RPMI8226 (cell line): ENCODE results near the gene HS6ST3.
A peak's percentile ranks its signal among the peaks of the same experiment; 100 is the strongest.

Experiments
- DNase-seq: peaks from one replicate; pipeline ENCODE4 v3.0.0-alpha.2; 2015

The HS6ST3 gene

DNA sequence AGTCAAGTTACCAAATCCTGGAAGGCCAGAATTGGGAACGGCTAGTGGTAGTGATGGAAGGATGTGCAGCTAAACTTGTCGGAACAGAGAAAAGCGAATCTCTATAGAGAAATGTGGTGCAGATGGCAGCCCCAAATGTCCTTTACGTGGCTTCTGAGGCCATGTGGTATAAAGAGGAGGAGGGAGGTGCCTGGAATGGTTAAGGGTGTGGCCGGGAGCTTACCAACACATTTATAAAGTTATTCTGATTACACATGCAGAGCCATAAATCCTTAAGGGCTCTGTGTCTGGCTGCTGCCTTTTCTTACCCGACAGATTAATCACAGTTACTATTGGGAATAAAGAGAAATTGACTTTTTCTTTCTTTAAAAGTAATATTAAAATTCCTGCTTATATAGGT lies 714.3 kb downstream of the HS6ST3 start:
- DNase-seq, result no peak

DNA sequence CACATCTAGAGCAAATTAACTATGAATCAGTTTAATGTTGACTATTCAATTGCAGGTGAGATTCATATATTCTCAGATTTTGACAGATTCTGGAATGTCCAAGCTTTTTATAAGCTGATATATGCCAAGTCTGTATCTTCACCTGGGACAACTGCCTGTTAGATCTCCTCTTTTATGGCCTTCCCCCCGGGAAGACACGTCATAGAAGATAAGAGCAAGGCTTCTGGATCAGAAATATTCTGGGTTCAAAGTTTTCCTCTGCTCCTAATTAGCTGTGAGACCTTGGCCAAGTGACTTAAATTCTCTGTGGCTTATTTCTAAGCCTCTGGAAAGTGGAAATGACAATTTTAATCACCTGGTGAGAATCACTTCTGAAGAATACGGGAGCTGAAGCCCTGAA lies 716.8 kb downstream of the HS6ST3 start:
- no peak for DNase-seq

DNA sequence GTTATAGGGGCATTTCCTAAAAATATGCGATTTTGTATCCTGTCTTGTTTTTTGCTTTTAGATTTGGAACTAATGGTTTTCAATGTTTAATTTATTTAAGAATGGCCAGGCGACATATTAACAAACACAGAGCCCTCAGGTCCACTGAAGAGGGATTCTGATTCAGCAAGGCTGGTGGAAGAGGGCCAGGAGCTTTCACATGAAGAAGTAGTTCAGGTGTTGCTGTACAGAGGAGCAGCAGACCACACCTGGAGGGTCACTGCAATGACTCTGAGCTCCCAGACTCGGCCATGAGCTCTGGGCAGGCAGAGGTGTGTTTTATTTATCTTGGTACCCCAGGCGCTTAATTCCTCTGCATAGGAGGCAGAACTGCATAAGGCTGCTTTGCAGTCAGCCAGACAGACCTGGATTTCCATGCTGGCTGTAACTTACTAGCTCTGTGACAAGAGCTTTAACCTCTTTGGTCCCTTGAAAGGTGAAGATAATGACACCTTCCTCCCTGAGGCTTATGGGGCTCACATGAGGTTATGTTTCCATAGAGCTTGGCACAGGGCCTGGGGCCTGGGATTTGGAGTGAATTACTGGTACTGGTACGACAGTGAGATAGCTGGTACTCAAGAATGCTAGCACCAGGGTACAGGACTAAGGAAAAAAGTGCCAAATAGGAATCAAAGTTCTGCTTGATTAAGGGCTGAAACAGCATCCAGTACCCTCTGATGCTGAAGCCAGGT lies 719.6 kb downstream of the HS6ST3 start:
- no peak for DNase-seq

DNA sequence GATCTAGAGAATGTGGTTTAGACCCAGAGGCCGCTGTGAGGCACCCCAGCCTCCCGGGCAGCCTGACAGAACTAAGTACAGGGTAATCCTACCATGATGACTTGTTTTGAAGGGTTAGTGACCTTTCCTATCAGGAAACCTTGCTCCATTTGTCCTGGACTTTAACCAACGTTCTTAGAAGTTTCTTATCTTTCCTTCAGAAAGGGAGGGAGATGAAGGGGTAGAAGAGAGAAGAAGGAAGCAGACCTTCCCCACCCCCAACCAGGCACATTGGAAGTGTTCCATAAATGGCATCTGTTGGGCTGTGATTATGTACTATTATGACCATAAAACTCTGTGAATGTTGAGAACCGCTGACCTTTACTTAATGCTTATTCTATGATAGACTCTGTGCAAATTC lies 720.2 kb downstream of the HS6ST3 start:
- no peak for DNase-seq

DNA sequence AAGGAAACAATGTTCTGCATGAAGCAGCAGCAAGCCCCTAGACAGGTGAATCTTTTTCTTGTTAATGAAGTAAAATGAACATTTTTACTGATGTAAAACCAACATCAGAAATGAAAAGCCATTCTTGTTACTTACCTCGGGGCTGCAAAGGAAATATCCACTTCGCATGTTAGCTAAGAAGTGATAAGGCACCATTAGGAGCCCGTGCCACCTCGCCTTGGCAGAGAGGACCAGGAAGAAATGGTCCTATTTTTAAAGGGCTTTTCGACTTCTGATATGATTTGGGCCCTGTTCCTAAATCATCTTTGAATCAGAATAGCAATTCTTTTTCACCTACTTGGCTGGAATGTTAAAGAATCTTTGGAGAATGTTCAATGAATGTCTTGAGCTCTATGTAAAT lies 721.1 kb downstream of the HS6ST3 start:
- DNase-seq, result no peak

DNA sequence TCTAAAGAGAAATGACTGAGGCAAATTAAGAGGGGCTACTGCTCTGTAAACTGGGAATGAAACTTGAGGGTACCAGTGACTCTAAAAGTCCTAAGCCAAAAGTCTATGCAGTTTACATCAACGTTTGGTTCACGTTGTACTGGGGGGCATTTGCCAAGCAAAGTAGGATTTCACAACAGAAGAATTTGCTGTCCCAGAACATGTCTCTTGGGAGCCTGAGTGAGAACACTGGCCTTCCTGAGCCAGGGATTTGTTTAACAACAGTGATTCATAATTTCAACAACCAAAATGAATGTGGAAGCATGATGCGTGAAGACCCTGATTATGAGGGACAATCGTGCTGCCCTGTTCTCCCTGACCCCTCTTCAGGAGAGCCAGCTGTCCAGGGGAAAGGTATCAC lies 726.4 kb downstream of the HS6ST3 start:
- DNase-seq, result no peak

DNA sequence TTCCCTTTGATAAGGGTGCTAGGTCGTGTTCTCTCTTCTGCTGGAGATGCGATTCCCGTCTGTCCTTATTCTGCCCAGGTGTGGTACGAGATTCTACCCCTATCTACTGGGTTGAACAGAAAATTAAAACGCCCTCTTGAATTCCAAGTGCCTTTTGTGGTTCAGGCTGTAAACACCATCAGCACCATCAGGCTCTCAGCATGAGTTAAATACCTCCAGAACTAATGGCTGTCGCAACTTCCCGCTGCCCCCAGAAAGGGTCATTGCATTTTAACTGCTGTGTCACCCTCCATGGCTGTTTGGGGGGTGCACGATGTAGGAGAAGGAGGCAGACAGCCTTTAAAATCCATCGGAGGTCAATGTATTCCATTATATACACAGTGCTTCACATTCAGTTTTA lies 727.0 kb downstream of the HS6ST3 start:
- no peak for DNase-seq

DNA sequence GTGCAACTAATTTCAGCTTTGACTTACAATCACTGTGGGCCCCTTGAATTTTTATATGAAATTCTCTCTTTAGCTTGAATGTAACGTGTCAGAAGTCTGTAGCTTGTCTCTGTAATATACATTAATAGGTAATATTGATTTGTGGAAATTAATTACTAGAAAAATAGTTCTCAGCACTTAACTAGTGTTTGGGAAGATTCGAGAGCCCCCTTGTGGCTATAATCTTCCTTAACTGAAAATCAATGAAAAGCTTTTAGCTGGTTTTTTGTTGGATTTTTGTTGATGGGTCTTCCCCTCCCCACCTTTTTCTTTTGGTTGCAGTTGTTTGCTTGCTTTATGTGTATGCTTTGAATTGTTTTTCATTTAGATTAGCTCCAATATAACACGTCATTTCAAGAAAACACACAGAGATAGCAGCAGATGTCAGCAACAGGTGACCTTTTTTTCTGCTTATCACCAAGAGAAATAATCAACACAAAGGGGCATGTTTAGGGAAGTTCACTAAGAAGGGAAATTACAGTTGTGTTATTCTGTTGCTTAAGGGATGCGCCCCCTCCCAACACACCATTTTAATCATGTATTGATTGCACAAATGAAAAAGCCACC lies 727.5 kb downstream of the HS6ST3 start:
- peak; percentile 7 for DNase-seq

DNA sequence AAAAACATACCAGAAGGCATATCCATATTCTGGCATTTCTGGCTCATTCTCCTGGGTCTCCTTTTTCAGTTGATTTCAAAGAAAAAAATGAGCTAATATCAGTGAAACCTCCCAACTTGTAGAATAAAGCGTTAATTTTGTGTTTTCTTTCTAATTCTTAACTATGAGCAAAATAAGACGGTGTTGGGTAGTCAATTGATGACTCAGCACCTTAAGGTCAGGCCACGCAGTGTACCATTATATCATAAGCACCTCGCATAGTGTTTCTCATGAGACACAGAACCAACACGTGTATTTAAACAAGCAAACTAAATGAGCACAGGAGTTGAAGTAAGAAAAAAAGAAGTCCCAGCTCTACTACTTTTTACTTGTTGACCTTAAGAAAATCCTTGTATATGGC lies 729.5 kb downstream of the HS6ST3 start:
- no peak for DNase-seq

DNA sequence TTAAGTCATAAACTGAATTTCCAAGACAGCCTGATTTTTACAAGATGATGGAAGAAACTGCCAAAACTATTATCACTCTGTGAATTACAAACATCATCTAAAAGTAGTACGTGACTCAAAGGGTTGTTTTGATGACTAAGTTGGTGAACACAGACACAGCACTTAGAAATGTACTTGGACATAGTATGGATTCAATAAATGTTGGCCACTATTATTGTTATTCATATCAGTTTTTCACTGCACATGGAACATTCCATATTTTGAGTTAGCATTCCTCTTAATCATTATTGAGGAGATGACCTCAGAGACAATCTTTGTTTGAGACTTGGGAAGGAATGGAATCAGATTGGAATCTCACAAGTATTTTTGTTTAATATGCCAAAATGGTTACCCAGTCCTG lies 731.5 kb downstream of the HS6ST3 start:
- DNase-seq, result no peak

DNA sequence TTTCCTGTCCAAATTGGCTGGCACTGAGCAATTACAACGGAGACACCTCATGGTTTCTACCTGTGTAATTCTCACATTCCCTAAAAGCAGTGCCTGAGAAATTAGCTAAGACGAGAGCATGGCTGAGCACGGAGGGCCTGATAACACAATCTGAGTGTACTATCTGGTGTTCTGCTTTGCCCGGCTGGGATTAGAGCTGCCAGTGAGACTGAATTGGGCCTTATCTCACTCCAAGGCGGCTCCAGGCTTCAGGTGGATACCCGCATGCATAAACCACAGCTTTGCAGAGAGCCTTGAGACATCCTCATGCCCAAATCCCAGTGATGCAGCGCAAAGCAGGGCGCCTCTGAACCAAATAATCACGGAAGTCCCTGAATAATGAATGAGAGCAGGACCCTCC lies 732.1 kb downstream of the HS6ST3 start:
- DNase-seq, result no peak

DNA sequence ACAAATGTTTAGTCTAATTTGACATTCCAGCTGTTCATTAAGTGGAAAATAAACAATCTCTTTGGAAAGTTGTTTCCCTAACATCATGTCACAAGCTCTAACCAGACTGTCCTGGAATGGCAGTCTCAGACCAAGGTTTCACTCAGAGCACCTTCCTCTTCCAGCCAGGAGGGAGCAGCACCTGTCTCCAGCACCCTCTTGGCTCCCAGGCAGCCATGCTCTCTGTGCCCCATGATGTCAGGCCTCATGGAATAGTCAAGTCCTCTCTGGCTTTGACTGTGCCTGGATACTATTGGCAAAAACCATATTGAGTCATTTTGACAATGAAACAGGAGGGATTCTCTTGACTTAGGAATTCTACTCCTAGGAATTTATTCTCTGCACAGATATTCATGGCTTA lies 733.0 kb downstream of the HS6ST3 start:
- DNase-seq, result peak; percentile 6

DNA sequence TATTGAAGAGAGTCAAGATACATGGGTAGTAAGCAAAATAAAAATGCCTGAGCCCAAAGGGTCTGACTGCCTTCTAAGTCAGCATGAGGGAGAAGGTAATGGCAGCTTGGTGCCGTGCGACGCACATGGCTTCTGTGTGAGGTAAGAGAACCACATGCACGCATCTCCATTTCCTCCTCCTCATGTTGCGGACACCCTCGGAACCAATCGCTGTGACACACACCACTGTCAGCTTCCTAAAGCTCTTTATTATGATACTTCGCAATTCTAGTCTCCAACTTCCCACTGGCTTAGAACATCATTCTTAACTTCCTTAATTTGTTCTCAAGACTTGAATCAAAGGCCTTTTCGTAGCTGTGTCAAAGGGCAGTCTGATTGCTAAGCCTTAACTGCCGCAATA lies 734.2 kb downstream of the HS6ST3 start:
- DNase-seq, result no peak

DNA sequence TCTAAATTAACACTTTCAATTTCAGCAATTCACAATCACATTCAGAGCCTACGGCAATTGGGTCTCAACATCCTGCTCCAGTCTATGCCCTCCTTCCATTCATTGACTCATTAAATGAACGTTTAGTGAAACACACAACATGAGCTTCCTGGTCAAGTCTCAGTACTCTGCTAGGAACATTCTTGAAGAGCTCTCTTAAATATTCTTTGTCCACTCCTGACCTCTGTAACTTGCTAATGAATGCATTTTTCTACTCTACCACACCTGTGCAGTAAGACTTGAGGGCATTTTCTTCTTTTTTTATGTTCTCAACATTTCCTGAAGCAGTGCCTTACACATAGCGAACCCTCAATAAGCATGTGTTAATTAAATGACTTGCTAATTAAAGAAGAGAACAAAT lies 735.7 kb downstream of the HS6ST3 start:
- no peak for DNase-seq

DNA sequence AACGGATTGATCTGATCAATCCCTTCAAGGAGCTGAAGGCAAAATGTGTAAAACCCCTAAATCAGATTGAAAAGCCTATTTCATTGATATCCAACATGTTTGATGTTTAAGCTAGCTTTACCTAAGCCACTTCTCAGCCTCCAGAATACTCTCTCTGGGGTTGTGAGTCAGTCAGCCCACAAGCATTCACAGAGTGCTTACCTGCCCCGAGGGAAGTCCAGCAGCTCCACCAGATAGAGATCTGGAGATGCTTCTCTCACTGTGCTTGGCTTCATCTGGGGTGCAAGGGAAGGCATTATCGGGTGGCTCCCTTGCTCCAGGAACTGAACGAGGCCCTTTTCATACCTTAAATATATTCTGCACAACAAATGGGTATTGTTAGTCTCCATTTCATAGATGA lies 744.7 kb downstream of the HS6ST3 start:
- DNase-seq, result no peak

DNA sequence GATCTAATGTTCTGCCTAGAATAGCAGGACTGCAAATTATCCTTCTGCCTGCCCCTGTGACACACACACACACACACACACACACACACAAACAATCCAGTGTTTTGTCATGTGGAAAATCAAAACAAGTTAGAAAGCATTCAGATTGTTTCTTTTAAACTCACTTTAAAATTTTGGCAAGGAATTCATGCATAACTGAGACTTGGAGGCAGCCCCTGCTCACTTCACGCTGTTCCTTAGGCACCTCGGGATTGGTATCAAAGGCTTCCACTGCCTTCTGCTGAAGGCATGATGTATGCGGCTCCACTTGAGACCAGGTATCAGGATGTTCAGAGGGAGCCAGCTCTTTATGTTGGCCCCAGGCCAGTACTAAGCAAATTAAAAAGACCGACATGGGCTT lies 745.6 kb downstream of the HS6ST3 start:
- no peak for DNase-seq

DNA sequence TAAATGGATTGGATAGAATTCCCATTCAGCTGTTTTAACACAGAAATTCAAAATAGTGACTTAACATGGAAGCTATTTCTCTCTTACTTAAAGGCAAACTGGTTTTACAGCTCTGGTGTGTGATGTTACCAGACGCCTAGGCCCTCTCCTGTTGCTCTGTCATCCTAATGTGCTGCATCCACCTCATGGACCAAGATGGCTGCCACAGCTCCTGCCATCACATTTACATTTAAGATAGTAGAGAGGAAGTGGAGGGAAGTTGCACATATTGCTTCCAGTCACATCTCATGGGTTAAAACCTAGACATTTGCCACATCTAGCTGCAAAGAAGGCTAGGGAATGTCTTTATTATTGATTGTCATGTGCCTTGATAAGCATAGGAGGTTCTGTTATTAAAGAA lies 746.8 kb downstream of the HS6ST3 start:
- DNase-seq, result no peak

DNA sequence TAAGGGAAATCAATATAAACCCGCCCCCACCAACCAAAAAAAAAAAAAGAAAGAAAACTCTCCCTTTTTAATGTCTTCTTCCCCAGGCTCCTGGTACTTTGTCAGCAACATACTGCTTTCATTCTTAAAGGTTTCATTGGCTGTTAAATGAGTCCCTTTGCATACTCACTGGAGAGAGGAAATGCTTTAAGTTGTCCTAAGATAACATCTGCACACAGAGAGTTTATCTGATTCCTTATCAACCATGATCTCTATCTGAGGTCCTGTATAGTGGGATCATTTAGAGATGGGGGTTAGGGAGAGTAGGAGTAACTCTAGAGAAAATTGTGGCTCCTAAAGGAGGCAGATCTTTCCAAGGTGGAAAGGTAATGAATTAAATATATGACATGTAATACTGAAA lies 747.9 kb downstream of the HS6ST3 start:
- DNase-seq, result no peak

DNA sequence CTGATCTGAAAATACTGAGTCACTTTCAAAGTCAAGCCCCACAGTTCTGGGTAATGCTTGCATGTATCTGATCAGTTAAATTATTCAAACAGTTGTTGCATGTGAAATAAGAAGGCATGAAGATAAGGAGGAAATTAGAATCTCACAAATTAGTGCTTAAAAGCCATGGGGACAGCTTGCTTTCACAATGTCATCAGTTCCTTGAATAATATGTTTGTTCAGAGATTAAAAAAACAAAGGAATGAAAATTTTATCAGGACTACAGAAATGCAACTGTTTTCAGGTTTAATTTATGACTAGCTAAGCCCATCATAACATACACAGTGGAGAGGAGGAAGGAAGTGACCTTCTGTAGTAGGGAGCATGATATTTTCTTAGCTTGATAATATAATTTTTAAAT lies 754.3 kb downstream of the HS6ST3 start:
- no peak for DNase-seq

DNA sequence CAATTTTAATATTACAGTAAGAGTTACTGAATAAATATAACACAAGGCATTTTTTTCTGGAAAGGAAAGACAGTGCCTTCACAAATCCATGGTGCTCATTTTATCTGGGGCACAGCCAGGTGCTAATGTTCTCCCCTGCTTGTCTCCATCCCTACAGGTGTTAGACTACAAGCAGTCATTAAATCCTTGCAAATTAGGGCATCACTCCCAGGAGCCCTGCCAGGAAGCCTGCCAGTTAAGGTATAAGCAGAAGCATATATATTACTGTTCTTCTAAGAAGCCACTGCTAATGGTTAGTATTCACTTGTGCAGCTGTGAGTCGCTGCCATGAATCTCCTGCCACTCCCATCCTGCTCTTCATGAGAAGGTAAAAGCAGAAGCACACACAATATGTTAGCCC lies 754.7 kb downstream of the HS6ST3 start:
- DNase-seq, result no peak

DNA sequence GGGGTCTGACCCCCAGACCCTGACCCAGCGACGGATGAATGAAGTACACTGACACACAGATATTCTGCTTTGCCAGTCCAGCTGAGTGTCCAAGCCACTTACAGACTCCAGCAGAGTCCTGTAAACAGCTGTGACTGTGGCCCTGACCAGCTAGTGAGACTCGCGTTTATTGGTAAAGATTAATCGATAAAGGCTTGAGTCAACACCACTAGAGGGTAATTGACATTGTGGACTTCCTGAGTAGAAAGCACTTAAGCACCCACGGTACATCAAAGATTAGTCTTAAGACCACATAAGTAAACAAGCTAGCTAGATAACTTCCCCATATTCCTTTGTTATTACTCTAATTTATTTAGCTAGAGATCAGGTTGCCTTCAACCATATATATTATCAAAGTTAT lies 758.4 kb downstream of the HS6ST3 start:
- no peak for DNase-seq

DNA sequence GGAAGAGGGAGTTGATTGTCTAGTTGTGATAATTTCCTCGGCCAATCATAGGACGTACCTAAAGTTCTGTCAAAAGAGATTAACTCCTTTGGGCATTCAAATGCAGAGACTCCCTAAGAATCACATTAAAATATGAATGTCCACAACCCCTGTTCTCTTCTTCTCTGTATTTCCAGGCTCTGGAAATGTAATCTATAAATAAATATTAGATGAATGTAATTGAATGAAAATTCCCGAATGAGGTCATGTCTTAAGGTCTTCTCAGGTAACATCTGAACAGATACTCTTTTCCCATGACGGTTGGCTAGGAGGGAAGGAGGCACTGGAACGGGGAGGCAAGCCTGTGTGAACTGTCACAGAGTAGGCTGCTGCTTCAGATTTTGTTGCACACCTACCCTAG lies 759.2 kb downstream of the HS6ST3 start:
- DNase-seq, result no peak

DNA sequence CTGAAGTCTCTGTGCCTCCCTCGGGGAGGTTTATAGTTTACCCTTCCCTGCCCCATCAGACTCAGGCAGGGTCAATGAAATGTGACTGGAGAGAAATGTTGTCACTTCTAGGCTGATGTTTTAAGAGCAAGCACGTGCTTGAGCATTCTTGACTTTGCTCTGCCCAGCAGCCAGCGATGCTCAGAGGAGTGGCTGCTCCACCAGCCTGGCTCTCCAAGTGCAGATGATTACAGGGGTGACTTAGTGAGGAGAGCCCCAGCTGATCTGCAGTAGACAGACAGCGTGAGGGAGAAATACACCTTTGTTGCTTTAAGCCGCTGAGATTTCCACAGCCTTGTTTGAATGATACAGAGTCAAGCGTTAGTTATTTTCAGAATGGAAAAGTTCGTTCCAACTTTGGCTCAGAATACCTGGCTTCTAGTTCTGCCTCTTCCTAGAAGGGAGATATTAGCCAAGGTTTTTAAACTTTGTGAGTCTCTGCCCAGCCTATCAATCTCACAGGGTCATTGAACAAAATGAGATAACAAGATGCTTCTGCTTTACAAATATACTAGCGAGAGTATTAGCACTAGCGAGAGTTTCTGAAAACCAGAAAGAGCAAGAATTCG lies 760.7 kb downstream of the HS6ST3 start:
- no peak for DNase-seq

DNA sequence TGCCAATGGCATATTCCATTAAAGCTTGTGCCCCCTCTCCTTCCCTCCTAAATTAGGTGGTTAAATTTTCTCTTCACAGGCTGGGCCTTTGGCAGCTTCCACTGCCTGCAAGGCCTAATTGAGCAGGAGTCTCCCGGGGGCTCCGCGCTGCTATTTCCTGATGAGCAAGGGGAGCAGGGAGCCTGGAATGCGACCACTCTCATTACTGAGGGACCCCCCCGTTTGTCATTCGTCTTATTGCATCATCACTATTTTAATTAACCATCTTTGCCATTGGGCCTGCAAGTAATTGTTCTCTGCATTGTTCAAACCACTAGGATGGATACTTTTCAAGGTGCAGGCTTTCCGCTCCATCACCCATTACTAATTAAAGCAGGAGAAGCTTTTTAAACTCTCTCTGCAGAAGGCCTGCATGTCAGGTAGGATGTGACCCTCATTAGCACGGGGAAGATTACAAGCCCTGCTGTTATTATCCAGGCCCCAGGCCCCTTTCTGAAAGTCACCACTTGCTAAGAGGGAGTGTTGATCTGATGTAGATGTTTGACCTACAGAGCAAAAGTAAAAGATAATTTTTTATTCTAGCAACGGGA lies 762.0 kb downstream of the HS6ST3 start:
- DNase-seq, result no peak
